T-helper 2 cell (primary cell): ENCODE results near the gene MUCL1.
"Not testable (repeated sequence)": the region's sequence is repeated elsewhere in the genome, so short reads cannot be mapped to it uniquely, and the experiment has no call there.

ENCODE experiments used
- DNase-seq, 5 experiments: peaks; one replicate each; pipeline versions ENCODE4 v3.0.0 to v3.0.0-alpha.2; 2012 to 2022
- total RNA-seq, 2 donors: gene quantifications; one replicate each; lab custom pipeline; 2026; lab: John Stamatoyannopoulos, UW

The MUCL1 gene, protein sequence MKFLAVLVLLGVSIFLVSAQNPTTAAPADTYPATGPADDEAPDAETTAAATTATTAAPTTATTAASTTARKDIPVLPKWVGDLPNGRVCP
- total RNA-seq, result 0 to 0.13 reads per million in 2 donors

DNA sequence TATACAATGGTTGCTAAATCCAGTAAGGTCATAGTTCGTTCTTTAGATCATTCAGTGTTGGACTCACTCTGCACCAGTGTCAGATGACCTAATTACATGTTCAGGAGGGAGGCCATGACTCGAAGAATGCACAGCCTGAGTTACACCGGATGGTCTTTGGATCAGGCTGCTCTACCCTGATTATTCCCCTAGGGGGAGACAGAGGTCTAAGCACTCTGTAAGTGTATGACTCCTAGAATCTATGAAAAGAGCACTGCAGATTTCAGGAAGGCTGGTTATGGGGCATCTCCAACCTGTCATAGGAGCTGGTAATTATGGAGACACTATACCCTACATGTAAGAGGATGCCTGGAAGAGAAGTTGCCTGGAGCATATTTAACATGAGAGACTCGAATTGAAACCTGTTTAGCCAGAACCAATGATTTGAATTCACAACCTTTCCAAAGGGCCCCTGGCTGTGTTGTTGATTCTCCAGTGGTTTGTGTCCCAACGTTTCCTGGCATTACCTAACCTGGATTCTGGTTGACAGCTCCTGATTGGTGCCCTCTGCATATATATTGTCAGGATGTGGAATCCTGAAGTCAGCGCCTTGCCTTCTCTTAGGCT is at the start of gene MUCL1:
Gene MUCL1 (plus strand): TSS at position 584 of the 606 bp plus-strand sequence. CDS start 67 bp downstream, outside the sequence.
- peak in 4 of 5 experiments; percentile 42 to 78 (median 50) for DNase-seq

DNA sequence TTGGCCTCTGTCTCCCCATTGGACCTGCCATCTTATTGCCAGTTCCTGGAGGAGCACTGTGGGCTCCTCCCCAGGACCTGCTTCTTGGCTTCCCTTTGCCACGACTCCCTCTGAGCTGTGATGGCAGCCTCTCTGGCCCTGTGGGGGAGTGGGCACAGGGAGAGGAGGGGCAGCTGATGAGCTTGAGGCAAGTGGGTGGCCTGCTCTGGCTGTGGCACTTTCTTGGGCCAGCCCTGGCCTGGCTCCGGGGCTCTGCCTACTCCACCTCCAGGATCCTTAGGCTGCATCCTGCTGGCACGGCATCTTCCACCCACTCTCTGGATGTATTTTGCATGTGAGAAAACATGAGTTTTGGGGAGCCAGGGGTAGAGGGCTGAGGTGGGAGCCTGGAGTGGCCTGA is 32.6 kb upstream of the MUCL1 start:
- no peak for DNase-seq

DNA sequence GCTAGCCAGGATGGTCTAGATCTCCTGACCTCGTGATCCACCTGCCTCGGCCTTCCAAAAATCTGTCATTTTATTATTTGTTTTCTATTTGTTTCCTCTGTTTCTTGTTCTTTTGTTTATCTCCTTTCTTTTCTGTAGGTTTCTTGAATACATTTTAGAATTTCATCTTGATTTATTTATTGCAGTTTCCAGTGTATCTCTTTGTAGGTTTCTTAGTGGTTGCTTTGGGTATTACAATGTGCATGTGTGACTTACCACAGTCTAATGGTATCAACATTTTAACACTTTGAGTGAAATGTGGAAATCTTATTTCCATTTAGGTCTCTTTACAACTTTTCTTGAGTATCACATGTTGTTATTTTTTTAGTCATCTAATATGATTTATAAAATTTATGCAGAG is 29.9 kb upstream of the MUCL1 start:
- no peak for DNase-seq

DNA sequence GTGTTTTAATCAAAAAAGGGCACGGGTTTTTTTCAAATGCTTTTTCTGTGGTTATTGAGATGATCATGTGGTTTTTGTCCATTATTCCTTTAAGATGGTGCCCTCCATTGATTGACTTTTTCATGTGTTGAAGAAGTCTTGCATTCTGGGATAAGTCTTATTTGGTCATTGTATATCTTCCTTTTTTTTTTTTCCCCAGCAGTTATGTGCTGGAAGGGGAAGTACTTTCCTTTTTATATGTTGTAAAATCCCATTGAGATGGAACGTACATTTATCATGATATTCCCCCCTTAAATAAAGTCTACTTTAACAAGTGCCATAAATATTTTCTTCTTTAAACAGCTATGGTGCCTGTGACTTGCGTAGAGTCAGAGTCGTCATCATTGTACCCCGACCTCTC is 24.8 kb upstream of the MUCL1 start:
- DNase-seq, result no peak

DNA sequence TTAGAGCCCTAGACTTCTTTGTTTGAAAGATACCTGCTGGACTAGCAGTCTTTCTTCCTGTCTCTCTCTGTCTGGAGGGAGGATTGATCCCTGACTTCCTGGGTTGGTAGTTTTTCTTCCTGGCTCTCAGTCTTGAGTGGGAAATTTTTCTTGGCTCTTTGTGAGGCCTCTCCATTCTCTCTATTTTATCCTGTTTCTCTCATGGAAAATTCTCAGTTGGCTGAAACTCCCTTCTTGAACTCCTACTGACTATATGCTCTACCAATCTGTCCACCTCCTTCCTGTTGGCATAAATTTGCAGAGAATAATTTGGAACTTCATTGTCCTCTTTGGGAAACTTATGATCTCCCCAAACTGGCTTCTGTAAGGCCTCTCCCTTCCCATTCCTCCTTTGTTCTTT is 24.1 kb upstream of the MUCL1 start:
- no peak for DNase-seq

DNA sequence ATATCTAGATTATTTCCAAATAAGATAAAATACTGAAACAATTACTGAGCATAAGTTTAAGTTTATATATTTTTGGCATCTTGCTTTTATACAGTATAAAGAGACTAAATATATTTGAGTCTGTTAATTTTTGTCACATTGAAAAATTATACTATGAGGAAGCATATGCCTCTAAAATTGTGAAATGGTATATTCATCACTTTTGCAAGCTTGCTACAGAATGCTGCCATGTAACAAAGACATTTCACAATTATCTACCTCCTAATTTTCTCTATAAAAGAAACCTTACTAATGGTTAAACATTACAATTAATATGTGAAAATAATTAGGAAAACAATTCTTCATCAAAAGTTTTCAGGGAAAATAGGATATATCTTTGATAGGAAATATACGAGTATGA is 22.7 kb upstream of the MUCL1 start:
- no peak for DNase-seq

DNA sequence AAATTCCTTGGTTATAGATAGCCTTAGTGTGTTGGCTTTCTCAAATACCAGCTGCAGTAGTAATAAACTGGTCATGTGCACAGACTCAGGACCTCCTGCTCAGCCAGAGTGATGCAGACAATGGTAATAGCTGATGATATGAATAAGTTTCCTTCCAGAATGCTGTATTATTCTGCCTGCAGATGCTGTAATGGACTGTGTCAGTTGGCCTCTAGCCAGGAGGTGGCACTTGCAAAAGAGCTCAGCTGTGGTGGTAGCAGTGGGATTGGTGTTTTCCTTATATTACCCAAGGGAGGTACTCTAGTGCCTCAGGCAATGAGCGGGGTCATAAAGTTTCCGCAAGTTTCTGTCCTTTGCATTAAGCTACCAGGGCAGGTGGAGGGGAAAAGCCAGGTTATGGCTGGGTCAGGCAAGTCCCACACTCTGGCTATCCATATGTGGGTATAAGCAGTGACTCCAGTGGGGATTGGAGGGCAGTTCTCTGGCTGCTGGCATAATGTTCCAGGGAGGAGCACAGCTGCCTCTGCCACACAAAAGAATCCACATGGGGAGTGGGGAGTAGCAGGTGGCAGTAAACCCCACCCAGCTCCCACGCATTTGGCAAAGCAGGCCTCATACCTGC is 14.0 kb upstream of the MUCL1 start:
- DNase-seq, result no peak

DNA sequence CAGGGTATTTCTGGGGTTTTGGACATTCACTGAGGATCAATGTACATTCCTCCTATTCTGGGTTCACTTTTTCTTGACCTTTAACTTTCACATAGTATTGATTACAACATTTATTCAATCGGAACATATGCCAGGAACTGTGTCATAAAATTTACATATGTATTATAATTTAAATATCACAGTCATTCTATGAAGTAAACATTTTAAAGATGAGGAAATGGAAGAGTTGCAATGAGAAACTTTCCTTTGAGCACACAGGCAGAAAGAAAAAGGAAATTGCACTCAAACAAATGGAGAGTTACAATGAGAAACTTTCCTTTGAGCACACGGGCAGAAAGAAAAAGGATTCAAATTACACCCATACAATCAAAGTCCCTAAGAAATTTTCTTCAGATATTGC is 3.1 kb downstream of the MUCL1 start:
- DNase-seq, result no peak

DNA sequence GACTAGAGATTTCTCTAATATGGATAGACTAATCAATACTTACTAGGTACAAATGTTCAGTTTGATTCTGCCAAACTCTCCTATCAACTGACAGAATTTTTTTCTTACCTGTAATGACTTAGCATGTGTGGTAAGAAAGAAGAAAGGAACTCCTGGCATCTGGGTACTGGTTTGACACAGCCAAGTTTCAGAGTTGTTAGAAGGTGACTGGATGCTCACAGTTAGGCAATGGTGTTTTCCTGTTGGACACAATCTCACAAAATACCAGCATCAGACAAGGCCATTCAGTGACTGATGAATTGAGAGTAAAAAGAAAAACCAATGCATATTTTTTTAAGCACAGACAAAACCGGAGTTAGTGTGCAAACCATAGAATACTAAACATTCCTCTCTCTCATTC is 4.2 kb downstream of the MUCL1 start:
- DNase-seq, result peak in 1 of 5 experiments; percentile 29

DNA sequence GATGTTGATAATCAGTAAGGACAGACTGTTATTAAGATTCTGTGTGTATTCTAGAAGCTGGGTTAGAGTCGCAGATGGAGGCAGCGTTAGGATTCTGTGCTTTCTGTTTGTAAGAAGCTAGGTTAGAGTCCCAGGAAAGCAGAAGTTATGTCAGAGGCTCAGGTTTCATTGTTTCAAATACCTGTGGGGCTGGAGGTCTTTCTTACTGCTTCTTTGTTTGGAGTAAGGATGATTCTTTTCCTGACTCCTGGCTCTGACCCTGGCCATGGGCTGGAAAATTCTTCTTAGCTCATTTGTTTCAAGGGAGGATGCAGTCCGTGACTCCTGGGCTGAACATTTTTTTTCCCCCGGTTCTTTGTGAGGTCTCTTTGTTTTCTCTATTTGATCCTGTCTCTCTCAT is 5.2 kb downstream of the MUCL1 start:
- no peak for DNase-seq

DNA sequence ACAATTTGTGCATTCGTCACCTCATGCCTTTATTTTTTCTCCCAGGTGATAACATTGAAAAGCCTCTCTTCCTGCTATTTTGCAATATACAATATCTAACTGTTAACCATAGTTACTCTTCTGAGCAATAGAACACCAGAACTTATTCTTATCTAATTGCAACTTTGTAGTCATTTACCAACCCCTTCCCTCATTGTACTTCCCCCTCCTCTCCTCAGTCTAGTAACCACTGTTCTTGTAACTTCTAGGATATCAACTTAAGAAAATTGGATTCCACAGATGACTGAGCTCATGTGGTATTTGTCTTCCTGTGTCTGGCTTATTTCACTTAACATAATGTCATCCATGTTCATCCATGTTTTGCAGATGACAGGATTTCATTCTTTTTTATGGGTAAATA is 7.6 kb downstream of the MUCL1 start:
- no peak for DNase-seq

DNA sequence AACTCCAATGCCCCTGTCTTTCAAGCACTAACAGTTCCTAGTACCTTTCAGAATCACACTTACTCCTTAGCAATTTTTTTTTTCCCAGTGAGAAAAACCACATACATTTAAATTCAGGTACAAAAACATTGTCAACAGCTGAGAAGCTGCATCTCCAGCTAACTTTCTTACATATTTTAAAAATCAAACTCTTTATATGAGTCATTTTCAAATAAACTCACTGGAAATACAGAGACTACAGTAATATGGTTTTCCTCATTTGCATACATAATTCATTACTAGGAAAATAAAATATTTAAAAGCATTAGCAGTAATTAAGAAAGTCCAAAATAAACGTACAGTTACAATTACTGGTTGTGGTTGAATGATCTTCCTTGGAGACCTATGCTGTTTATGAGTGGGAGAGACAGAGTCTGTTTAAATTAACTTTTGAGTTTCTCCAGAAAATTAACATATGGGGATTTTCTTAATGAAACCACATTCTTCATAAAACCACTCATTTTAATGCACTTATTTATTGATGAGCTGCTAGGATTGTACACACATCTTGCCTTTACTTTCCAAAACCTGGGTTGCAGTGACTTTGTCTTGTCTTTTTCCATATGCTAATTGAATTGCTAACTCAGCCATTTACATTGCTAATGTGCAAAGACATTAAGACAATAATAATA is 9.8 kb downstream of the MUCL1 start:
- no peak for DNase-seq

DNA sequence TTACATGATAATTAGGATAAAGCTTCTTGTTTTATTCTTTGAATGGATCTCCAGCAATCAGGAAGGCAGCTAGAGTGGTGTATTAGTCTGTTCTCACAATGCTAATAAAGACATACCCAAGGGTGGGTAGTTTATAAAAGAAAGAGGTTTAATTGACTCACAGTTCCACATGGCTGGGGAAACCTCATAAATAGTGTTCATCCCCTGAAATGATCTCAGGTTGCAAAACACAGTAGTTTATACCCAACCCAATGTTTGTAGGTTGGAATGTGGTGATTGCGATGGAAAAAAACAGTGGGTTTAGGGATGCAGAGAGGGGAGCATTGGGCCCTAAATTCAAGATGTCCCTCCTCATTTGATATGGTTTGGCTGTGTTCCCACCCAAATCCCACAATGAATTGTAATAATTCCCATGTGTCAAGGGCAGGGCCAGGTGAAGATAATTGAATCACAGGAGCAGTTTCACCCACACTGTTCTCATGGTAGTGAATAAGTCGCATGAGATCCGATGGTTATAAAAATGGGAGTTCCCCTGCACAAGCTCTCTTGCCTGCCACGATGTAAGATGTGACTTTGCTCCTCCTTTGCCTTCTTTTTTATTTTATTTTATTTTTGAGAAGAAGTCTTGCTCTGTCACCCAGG is 11.5 kb downstream of the MUCL1 start:
- no peak for DNase-seq

DNA sequence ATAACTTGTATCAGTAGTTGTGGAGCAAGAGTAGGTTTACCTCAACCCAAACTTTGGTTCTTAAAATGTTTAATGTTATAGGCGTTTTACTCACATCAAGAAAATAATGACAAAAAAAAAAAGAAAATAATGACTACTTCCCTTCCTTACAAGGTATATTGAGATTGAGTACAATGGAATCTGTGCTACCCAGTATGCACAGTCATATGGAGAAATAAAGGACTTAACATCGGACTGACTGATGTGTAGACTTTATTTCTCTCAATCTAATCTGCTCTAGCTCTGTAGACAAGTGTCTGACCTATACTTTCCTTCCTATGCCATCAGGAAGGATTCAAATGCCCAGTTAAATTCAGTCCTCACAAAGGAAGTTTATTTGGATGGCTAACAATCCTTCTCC is 14.4 kb downstream of the MUCL1 start:
- DNase-seq, result no peak

DNA sequence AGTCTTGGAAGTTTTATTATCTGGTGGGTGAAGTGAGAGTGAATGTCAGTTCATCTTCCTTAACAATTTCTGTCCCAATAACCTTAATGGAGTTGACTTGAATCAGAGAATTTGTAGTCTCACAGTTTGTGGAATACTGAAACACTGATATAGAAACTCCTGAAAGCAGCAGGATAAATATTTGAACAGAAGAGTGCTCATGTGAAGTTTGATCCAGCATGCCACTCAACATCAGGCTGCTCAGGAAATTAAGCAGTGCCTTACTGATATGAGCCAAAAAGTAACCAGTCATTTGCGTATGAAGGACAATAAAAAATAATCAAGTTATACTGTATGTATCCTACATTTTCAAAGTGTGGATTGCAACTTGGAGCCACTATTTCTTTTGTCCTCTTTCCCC is 15.7 kb downstream of the MUCL1 start:
- DNase-seq, result no peak

DNA sequence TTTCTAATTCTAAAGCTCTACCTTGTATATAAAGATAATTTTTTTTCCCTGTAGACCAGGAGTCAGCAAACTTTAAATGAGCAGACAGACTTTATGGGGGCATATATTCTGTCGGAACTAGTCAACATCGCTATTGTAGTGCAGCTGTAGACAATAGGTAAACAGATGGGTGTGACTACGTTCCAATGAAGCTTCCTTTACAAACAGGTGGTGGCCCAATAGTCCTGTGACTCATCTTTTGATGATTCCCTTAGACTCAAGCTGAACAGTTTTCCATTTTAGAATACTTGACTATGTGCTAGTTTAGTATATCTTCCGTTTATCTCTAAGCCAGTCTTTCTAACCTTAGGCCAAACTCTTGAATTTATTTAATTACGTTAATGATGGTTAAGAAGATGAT is 16.3 kb downstream of the MUCL1 start:
- DNase-seq, result no peak

DNA sequence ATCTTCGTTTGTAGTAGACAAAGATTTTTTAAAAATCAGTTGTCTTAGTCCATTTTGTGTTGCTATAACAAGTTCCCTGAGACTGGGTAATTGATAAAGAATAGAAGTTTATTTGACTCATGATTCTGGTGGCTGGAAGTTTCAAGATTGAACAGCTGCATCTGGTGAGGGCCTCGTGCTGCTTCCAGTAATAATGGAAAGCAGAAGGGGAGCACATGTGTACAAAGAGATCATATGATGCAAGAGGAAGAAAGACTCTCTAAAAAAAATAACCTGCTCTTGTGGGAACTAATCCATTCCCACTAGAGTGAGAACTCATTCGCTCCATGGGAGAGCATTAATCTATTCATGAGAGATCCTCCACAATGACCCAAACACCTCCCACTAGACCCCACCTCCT is 24.8 kb downstream of the MUCL1 start:
- no peak for DNase-seq

DNA sequence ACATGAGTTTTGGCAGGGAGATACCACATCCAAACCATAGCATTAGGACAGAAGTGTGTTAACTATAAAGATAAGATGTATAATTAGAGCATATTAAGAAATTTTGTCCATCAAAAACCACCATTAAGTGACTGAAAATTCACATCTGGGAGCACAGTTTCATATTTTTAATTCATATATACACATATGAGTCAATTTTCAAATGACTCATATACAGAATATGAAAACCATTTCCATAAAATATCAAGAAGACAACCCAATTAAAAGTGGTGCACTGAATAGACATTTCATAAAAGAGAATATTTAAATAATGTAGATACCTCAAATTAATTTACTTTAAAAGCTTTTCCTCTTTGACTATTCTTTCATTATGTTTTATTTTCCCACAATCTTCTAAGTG is 25.3 kb downstream of the MUCL1 start:
- no peak for DNase-seq

DNA sequence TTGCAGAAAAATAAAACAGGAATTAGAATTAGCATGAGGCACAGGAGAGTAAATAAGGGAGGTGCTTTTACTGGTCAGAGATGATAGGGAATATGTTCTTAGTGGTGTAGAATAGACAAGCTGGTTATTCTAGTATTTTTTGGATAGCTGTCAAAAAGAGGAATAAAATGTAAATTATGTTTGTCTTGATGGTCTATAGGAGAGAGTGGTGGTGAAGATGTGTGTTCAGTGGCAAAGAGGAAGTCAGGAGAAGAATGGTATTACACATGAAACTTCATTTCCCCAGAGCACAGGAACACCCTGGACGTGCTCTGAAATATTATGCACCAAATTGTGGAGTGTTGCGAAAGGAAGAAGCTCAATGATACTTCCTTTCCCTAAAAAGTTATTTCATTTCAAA is 27.8 kb downstream of the MUCL1 start:
- peak in 1 of 5 experiments; percentile 1 for DNase-seq

DNA sequence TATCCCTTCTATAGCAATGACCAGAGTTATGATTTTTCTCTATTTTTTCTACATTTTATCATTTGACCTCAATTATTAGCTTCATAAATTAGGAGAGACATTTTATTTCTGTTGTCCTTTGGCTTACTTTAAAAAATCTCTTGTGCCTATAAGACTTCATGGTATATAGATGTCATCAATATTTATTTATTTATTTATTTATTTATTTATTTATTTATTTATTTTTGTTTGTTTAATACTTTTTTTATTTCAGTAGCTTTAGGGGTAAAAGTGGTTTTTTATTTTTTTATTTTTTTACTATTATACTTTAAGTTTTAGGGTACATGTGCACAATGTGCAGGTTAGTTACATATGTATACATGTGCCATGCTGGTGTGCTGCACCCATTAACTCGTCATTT is 28.3 kb downstream of the MUCL1 start:
- DNase-seq, result not testable (repeated sequence)

DNA sequence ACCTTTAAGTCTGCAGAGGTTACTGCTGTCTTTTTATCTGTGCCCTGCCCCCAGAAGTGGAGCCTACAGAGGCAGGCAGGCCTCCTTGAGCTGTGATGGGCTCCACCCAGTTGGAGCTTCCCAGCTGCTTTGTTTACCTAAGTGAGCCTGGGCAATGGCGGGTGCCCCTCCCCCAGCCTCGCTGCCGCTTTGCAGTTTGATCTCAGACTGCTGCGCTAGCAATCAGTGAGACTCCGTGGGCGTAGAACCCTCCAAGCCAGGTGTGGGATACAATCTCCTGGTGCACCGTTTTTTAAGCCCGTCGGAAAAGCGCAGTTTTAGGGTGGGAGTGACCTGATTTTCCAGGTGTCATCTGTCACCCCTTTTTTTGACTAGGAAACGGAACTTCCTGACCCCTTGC is 34.1 kb downstream of the MUCL1 start:
- DNase-seq, result not testable (repeated sequence)

DNA sequence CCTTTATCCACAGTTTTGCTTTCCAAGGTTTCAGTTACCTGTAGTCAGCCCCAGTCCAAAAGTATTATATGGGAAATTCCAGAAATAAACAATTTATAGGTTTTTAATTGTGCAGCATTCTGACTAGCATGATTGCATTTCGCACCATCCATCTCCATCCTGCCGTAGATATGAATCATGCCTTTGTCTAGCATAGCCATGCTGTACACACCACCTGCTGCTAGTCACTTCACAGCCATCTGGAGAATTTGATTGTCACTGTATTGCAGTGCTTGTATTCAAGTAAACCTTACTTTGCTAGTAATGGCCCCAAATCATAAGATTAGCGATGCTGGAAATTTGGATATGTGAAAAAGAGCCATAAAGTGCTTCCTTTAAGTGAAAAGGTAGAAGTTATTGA is 36.0 kb downstream of the MUCL1 start:
- DNase-seq, result no peak

DNA sequence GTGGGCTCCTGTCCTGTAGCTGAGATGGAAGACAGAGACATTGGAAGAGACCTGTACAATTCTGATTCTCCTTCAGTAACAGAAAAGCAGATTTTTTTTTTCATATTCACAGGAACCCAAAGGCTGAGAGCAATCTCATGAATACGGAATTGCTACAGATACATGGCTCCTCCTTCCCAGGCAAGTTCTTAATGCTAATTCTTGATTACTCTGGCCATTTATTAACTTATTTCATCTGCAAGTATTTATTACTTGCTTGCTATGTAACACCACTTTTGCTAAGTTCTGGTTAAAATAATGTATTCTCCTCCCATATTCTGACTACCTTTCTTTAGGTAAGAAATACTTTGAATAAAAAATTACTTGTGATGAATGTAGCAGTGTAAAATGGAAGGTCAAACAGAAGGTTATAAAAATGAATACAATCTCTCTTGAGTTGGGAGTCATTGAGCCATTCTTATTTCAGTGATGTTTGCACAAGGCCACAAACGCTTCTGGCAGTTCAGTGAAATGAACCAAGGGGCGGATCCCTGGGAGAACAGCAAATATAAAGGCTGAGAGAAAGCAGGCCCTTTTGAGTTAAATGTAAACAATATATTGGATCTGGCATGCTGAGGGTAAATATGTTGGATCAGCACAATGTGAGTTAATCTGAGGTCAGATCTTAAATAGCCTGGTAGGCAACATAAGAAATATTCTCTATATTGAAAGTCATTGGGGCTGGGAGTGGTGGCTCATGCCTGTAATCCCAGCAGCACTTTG is 37.6 kb downstream of the MUCL1 start:
- DNase-seq, result no peak
